Measurements from ENCODE around the gene TAP2.

- no peak for TF ChIP-seq YY1 (IDR thresholded peaks at IDR 0.05; ENCODE audit: insufficient read depth, insufficient read length)
- no peak for TF ChIP-seq SUZ12 (IDR thresholded peaks at IDR 0.05; ENCODE audit: extremely low read depth, insufficient read depth, insufficient read length)
- no peak for TF ChIP-seq ZNF274 (IDR thresholded peaks at IDR 0.05; ENCODE audit: low read depth, low read length)
Measured at GRCh38 chr6:32852844-32853540, 14.5 kb upstream of the TAP2 start.

All from NT2/D1 (cell line).